ENCODE measurements around the gene IBA57. TPM values are rescaled to one million over a fixed set of nuclear protein-coding genes. Genes with fewer than 3 reads are reported as not detected.

IBA57 gene
- total RNA-seq, 4 donors from 2014 or later = 3.7 to 11.8 (median 6.6) TPM

DNA sequence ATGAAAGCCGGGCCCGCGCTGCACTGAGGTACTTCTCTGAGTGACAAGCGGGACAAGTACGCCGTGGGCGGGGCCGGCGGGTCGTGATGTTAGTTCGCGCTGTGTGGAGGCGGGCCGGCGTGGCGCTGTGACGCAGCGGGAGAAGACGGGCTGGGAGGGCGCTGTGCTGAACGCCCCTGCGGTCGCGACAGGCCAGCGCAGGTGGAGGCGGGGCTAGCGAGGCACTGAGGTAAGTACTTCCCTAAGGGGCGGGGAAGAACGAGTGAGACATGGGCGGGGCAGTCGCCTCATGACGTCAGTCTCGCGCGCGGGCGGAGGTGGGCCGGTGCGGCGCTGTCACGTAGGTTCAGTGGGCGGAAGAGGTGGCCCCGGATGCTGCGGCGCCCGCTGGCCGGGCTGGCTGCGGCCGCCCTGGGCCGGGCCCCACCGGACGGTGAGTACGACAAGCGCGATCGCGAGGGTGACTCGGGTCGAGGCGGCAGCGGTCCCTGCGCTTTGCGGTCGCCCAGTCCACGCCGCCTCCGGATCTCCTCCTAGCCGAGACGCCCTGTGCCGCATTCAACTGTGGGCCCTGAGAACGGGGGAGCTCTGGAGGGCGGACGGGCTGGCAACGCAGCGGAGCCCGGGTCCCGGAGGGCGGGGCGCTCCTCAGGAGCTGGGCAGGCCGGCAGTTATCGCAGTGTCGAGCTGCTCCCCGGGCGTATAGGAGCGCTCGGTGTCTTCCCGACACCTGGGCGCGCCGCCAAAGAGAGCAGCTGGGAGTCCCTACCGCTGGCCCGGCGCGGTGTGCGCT, 25.5 kb upstream of the IBA57 start, which contains the start of gene GUK1:
GUK1 (plus strand) TSS at position 349 of the 793 bp plus-strand sequence; CDS start at position 373, 24 bp downstream.
- WGBS = 0% methylated on average over 4 of the region's 95 CpGs
- peak; percentile 100 for DNase-seq (ENCODE audit: extremely low spot score)
- H3K9me3 ChIP-seq = no peaks in the 10 kb centered on the region
- peak; percentile 96 to 99 for TF ChIP-seq POLR2AphosphoS5 (IDR thresholded peaks at IDR 0.05)
- TF ChIP-seq EP300 (IDR thresholded peaks at IDR 0.05) = peak; percentile 82
- TF ChIP-seq POLR2A (IDR thresholded peaks at IDR 0.05; ENCODE audit: low read depth) = peak; percentile 98
- TF ChIP-seq, protein P1, sequence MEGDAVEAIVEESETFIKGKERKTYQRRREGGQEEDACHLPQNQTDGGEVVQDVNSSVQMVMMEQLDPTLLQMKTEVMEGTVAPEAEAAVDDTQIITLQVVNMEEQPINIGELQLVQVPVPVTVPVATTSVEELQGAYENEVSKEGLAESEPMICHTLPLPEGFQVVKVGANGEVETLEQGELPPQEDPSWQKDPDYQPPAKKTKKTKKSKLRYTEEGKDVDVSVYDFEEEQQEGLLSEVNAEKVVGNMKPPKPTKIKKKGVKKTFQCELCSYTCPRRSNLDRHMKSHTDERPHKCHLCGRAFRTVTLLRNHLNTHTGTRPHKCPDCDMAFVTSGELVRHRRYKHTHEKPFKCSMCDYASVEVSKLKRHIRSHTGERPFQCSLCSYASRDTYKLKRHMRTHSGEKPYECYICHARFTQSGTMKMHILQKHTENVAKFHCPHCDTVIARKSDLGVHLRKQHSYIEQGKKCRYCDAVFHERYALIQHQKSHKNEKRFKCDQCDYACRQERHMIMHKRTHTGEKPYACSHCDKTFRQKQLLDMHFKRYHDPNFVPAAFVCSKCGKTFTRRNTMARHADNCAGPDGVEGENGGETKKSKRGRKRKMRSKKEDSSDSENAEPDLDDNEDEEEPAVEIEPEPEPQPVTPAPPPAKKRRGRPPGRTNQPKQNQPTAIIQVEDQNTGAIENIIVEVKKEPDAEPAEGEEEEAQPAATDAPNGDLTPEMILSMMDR (IDR thresholded peaks at IDR 0.05) = peak in 2 of 3 experiments; percentile 29
- intact Hi-C loops (cut with DNase I) = no loop called here
- H3K36me3 ChIP-seq = peaks cover 0 to 12% (median 6%) of the 10 kb centered on the region in 4 donors
- H3K4me3 ChIP-seq = peak within 1 kb of the TSS; percentile 81 to 96 (median 94)
- no peaks in the 10 kb centered on the region for H3K27me3 ChIP-seq
- peak within 1 kb of the TSS; percentile 94 to 99 (median 98) for H3K27ac ChIP-seq (replicated peaks in 1 of 4)
- H3K4me1 ChIP-seq = peaks cover 38 to 53% (median 51%) of the 10 kb centered on the region in 4 donors

DNA sequence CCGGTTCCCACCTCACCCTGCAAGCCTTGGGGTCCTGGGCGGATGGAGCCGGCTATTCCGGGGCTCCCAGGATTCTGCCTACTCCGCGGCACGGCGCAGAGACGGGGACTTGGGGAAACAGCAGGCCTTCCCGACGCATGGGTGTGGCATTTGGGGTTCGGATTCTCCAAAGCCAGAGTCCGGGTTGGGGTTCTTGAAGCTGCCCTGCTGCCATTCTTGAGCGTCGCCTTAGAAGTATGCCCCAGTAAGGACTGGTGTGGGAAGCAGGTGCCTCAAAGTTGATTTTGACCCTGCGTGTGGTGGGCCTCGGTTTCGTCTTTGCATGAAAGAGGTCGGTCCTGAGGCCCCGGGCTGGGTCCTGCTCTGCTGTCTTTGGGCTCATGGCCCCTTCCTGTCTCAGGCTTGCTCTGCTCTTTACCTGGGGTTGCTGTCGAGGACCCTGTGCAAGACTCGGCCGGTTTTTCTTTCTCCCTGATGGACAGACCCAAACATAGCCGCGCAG, 24.8 kb upstream of the IBA57 start:
- H3K36me3 ChIP-seq = peaks cover under 1 to 17% (median 12%) of the 10 kb centered on the region in 4 donors
- H3K9me3 ChIP-seq = no peaks in the 10 kb centered on the region
- intact Hi-C loops (cut with DNase I) = no loop called here
- TF ChIP-seq POLR2A (IDR thresholded peaks at IDR 0.05; ENCODE audit: low read depth) = no peak
- TF ChIP-seq, protein P1 (IDR thresholded peaks at IDR 0.05) = no peak
- TF ChIP-seq EP300 (IDR thresholded peaks at IDR 0.05) = no peak
- TF ChIP-seq POLR2AphosphoS5 (IDR thresholded peaks at IDR 0.05) = no peak
- H3K27me3 ChIP-seq = no peaks in the 10 kb centered on the region
- no peak for DNase-seq (ENCODE audit: extremely low spot score)
- WGBS = 4% methylated on average over 21 of the region's 25 CpGs
- H3K4me1 ChIP-seq = peaks cover 43 to 59% (median 57%) of the 10 kb centered on the region in 4 donors
- H3K4me3 ChIP-seq = peak overlapping the region; percentile 81 to 96 (median 94)
- peak overlapping the region; percentile 94 to 99 (median 98) for H3K27ac ChIP-seq (replicated peaks in 1 of 4)

DNA sequence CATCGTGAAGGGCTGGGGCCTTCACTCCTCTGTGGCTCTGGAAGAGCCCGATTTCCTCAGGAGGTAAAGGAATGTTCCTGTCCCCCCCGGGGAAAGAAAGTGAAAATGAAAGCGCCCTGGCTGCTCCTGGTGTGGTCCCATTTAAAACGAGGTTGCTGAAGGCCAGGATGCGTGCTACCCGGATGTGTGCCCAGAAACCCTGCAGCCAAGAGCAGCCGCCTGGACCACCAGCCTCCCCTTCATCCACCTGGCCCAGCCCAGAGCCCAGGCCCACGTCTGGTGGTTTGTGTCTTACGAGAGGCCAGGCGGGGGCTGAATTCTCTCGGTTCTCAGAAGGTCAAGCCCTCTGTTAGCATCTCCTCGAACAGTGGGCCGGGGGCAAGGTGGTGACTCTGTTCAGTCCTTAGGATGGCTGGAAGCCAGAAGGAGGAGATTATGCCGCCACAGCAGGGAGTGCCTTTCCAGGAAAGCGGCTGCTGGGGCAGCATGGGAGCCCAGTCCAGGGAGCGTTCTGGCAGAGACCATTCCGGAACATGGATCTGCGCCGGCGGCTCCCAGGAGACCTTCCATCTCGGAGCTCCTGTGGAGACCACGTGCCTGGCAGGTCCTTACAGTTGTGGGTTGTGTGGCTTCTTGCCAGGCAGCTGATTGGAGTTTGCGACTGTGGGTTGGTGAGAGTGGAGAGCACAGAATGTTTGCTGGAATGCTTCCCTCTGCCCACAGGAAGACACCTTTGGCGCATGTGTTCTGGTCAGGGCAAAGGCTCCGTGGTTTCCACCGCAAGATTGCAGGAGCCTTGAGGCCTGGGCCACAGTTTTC, 24.2 kb upstream of the IBA57 start:
- peak overlapping the region; percentile 94 to 99 (median 98) for H3K27ac ChIP-seq (replicated peaks in 1 of 4)
- no peak for DNase-seq (ENCODE audit: extremely low spot score)
- intact Hi-C loops (cut with DNase I) = no loop called here
- WGBS = 31% methylated on average over 9 of the region's 27 CpGs
- H3K9me3 ChIP-seq = no peaks in the 10 kb centered on the region
- H3K4me1 ChIP-seq = peaks cover 43 to 64% (median 62%) of the 10 kb centered on the region in 4 donors
- peak overlapping the region; percentile 81 to 96 (median 94) for H3K4me3 ChIP-seq
- H3K36me3 ChIP-seq = peaks cover 6 to 24% (median 19%) of the 10 kb centered on the region in 4 donors
- TF ChIP-seq EP300 (IDR thresholded peaks at IDR 0.05) = no peak
- TF ChIP-seq, protein P1 (IDR thresholded peaks at IDR 0.05) = no peak
- TF ChIP-seq POLR2A (IDR thresholded peaks at IDR 0.05; ENCODE audit: low read depth) = no peak
- TF ChIP-seq POLR2AphosphoS5 (IDR thresholded peaks at IDR 0.05) = no peak
- H3K27me3 ChIP-seq = no peaks in the 10 kb centered on the region

DNA sequence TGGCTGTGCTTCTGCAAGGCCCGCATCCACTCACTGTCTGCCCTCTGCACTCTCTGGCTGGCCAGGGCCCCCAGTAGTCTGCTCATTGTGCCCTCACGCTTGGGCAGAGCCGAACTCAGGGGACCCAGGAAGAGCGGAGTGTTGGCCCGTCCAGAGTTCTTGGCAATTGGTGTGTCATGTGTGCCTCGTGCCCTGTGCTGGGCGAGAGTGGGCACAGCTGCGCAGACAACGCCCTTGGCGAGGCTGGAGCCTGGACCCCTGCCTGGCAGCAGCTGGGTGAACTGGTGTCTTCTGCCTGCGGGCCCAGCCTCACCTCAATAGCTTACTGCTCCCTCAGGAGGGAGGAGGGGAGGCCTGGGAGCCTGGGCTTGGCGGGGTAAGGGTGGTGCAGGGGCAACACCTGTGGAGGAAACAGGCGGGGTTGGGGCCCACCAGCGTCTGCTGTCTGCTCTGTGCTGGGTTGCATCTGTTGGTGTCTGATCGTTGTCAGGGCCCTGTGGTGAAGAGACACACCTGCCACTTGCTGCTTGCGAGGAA, 23.4 kb upstream of the IBA57 start:
- 79% methylated on average over 13 of the region's 16 CpGs for WGBS
- Histone ChIP-seq H3K27ac (replicated peaks in 1 of 4) (peak overlapping the region; percentile 94 to 99 (median 98)), H3K27me3 (no peaks in the 10 kb centered on the region), H3K4me3 (peak overlapping the region; percentile 81 to 96 (median 94)), H3K36me3 (peaks cover 7 to 32% (median 27%) of the 10 kb centered on the region in 4 donors), H3K9me3 (no peaks in the 10 kb centered on the region), H3K4me1 (peaks cover 43 to 72% (median 68%) of the 10 kb centered on the region in 4 donors)
- TF ChIP-seq POLR2AphosphoS5 (IDR thresholded peaks at IDR 0.05) = no peak
- no peak for TF ChIP-seq EP300 (IDR thresholded peaks at IDR 0.05)
- TF ChIP-seq POLR2A (IDR thresholded peaks at IDR 0.05; ENCODE audit: low read depth) = no peak
- TF ChIP-seq, protein P1 (IDR thresholded peaks at IDR 0.05) = no peak
- no peak for DNase-seq (ENCODE audit: extremely low spot score)
- intact Hi-C loops (cut with DNase I) = no loop called here

Data from esophagus muscularis mucosa (tissue), 4 donors.